Hindlimb muscle (tissue), 1 donor: Measurements from ENCODE around the gene TMTC2. TPM values are rescaled to one million over a fixed set of nuclear protein-coding genes. Genes with fewer than 3 reads are reported as not detected.

Source experiments
- DNase-seq: peaks from one replicate; pipeline ENCODE4 v3.0.0-alpha.2; 2013
- polyA plus RNA-seq: library from polyadenylated mRNA; unstranded; fragments of 120-200 nt; gene quantifications from one replicate; pipeline ENCODE4 v1.2.1, GENCODE V29; 2013; ENCODE audit not compliant: insufficient read length

Gene TMTC2
- 15.5 TPM for polyA plus RNA-seq

DNA sequence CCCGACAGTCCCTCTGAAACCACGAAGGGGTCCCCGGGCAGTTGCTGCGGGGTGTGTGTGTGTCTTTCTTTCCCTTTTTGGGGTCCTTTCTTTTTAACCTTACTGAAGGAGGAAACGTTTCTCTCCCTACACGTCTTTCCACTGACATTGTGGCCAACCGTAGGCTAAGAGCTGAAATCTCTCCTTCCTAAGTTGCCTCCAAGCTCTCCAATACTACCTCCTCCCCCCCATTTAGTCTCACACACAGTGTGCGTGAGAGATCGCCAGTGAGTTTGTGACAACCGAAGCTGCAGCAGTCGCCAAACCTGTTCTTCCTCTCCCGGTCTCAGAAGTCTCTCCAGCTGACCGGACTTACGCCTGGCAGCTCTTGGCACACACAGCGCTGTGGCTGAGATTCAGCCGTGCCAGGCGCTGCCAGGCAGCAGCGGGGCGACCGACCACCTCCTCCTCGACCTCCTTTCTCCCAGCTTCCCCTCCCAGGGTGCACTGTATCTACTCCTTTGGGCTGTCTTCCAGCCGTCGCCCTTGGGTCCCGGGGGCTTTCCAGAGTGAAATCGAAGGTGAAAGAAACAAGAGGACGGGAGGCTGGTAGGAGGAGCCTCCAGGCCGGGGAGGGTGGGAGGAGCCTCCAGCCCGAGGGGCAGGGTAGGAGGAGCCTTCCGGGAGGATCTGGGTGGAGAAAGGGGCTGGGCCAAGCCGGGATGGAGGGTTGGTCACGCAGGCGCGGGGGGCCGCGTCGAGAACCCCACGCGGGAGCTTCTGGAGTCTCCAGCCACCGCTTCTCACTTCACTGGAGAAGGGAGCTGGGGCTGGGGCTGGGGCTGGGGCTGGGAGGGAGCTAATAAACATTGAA, at the start of gene TMTC2:
TSS of gene TMTC2 (plus strand) at position 739 of the 853 bp plus-strand sequence.
- peak; percentile 96 for DNase-seq

DNA sequence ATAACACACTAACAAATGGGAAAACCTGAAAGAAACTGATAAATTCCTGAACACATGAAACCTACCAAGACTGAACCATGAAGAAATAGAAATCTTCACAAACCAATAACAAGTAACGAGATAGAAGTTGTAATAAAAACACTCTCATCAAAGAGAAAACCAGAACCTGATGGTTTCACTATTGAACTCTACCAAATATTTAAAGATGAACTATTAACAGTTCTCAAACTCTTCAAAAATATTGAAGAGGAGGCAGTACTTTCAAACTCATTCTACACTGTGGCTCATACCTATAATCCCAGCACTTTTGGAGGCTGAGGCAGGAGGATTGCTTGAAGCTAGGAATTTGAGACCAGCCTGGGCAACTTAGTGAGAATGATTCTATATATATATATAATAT, 48.4 kb upstream of the TMTC2 start:
- no peak for DNase-seq

- DNase-seq: peak; percentile 10
Measured at GRCh38 chr12:82644896-82645295, 41.8 kb upstream of the TMTC2 start.

- DNase-seq: no peak
Measured at GRCh38 chr12:82645414-82645813, 41.3 kb upstream of the TMTC2 start.

GRCh38 chr12:82647853-82648252, 38.9 kb upstream of the TMTC2 start:
- no peak for DNase-seq

GRCh38 chr12:82648259-82648909, 38.3 kb upstream of the TMTC2 start:
- no peak for DNase-seq

GRCh38 chr12:82650627-82651337, 35.9 kb upstream of the TMTC2 start:
- DNase-seq: no peak

DNA sequence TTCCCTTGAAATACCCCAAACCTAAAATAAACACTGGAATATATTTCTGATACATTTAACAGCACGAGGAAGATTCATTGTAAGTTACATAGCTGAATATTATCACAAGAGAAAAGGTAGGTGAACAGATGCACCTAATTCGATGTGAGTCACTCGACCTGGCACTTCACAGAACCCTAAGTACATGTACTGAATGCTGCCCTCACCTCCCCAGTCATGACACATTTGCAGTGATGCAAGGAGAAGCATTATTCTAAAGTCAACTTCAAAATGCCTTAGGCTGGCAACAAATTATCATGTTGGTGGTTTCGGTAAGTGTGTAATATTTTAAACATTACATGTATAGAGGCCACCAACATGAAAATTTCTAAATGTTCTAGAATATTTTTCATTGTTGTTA, 35.2 kb upstream of the TMTC2 start:
- no peak for DNase-seq

DNA sequence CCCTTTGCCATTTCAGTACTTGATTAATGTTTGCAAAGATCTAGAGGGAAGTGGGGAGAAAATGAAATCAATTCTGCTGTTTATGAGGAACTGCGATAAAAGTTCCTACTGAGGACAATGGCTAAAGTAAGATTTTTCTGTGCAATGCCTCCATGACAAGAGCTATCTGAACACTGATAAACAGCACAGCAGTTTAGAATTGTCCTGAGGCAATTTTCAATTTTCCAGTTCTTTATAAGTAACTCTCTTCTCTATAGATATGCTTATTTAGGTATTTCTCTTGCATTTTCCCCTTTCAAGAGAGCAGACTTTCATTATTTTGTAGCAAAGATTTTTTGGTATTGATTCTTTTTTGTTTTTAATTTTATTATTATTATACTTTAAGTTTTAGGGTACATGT, 34.6 kb upstream of the TMTC2 start:
- no peak for DNase-seq

GRCh38 chr12:82655751-82656150, 31.0 kb upstream of the TMTC2 start:
- DNase-seq: no peak

DNA sequence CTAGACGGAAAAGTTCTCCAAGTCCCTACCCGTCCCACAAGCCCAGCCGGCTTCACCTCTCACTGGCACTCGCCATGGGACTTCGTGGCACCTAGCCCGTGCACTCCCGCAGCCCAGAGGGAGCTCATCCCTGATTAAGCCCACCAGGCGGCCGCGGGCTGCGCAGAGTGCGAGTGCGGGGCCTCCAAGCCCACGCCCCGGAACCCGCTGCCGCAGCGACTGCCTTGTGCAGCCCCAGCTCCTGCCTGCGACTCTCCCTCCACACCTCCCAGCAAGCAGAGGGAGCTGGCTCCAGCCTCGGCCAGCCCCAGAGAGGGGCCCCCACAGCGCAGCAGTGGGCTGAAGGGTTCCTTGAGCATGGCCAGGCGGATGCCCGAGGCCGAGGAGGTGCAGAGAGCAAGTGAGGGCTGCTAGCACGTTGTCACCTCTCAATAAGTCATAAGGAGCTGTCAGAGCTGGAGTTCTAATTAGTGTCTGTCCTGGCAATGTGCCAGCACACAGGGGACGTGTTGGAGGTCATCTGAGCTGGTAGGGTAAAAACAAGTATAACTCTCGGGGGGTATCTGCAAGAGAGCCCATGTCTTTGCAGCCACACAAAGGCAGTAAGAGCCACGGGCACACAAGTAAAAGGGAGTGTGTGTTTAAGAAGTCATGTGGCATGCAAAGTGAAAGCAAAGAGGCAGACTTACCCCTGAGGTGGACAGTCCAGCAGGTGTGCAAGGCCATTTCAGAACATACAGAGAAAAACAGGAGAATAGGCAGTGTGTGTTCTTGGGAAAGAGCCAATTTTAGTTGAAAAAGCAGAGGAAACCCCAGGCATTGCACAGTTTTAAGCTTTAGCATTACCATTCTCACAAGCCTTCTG, 27.1 kb upstream of the TMTC2 start:
- DNase-seq: no peak

- DNase-seq: no peak
Measured at GRCh38 chr12:82660541-82661325, 26.0 kb upstream of the TMTC2 start.

DNA sequence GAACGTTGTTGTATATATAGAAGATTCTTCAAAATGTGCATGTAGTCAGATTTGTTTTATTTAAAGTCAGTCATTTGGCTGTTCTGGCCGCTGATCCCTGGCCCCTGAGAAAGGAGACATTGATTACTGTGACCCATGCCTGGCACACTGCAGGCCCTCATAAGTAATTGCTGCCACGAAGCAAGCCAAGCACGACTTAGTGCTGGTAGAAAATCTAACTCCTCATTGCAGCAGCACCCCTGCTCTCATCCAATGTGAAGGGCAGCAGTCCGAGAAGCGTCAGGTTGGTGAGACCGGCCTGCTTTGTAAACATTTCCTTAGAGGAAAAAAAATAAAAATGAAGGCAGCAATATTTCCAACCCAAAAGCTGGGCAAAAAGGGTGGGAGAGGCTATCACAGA, 22.8 kb upstream of the TMTC2 start:
- DNase-seq: no peak

DNA sequence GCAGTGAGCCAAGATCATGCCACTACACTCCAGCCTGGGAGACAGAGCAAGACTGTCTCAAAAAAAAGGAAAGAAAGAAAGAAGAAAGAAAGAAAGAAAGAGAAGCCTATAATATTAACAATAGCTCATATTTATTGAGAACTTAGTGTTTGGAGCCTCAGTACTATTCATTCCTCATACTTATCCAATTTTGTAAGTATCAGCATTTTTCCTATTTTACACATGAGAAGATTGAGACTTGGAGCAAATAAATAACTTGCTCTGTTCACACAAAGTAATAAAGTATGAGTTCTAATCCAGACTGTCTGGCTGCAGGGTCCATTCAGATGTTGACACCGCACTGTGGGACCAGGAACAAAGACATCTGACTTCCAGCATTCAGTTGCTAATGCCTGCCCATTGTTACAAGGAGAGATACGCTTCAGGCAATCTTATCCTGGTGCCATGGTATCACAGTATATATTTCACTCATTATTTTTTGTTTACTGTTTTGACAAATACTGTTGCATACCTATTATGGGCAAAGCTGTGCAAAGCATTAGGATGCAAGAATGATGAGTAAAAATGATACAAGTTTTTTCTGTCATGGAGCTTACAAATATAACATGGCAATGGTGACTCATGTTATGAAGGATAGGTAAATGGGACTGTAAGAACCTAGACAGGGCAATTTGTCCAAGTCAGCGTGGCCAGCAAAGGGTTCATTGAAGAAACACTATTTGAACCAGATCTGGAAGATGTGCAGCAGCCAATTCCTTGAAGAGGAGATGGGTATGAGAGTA, 21.4 kb upstream of the TMTC2 start:
- no peak for DNase-seq

DNA sequence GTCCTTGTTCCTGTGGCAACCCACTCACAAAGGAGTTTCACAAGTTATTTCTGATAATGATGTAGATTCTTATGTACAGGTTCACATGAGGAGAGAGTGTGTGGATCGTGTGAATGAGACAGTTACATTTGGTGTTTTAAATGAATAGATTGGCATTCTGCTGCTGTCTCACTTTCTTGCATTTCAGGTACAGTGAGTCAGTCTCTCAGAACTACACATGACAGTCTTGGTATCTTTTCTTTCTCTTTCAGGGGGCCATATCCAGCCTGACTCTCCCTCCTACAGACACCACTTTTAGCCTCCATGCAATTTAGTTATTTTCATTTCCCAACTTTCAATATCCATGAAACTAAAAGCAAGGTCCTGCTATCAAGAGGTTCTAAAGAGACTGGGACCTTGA, 19.9 kb upstream of the TMTC2 start:
- DNase-seq: no peak

GRCh38 chr12:82671673-82672195, 15.0 kb upstream of the TMTC2 start:
- DNase-seq: no peak

GRCh38 chr12:82672811-82673495, 13.8 kb upstream of the TMTC2 start:
- DNase-seq: no peak

- no peak for DNase-seq
Measured at GRCh38 chr12:82673698-82674097, 13.0 kb upstream of the TMTC2 start.

DNA sequence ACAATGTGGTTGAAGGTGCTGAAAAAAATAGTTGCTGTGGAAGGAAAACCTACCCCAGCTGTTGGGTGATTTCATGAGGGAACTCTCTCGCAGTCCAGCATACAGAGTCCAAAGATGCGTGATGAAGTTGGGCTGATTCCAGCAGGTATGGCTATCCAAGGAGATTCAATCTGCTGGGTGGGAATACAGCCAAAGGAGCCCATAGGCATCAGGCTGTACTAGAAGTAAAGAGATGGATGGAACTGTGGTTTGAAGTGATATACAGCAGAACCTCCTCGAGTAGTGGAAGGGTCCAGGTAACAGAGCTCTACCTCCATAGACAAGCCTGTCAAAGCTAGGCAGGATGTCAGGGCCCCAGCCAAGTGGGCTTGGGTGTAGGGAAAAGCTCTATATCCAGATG, 11.5 kb upstream of the TMTC2 start:
- DNase-seq: no peak

GRCh38 chr12:82682326-82682725, 4.4 kb upstream of the TMTC2 start:
- no peak for DNase-seq
